22Rv1 (cell line): ENCODE measurements around the gene CBFA2T2.

Experiments
- ZFX ChIP-seq: fragments of 450-650 bp; IDR thresholded peaks from 2 replicates; pipeline ENCODE4 v1.6.1; 2017; ENCODE audit warnings: antibody characterized with exemption, borderline replicate concordance
- TF ChIP-seq, protein P1 (sequence below): fragments of 450-650 bp; IDR thresholded peaks from 2 replicates; pipeline ENCODE4 v1.5.1; 2017; ENCODE audit warnings: mild to moderate bottlenecking

DNA sequence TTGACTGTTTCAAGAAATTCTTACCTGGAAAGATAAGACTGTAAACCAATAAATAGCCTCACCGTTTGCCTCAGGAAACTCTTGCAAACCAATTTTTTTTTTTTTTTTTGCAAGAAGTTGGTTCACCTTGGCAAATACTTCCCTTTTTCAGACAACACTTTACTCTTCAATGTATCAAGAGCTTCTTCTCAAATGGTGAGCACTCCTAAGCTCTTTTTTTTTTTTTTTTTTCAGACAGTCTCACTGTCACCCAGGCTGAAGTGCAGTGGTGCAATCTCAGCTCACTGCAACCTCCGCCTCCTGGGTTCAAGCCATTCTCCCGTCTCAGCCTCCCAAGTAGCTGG, 23.6 kb upstream of the CBFA2T2 start:
- TF ChIP-seq, protein P1, sequence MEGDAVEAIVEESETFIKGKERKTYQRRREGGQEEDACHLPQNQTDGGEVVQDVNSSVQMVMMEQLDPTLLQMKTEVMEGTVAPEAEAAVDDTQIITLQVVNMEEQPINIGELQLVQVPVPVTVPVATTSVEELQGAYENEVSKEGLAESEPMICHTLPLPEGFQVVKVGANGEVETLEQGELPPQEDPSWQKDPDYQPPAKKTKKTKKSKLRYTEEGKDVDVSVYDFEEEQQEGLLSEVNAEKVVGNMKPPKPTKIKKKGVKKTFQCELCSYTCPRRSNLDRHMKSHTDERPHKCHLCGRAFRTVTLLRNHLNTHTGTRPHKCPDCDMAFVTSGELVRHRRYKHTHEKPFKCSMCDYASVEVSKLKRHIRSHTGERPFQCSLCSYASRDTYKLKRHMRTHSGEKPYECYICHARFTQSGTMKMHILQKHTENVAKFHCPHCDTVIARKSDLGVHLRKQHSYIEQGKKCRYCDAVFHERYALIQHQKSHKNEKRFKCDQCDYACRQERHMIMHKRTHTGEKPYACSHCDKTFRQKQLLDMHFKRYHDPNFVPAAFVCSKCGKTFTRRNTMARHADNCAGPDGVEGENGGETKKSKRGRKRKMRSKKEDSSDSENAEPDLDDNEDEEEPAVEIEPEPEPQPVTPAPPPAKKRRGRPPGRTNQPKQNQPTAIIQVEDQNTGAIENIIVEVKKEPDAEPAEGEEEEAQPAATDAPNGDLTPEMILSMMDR = no peak
- no peak for TF ChIP-seq ZFX
